Left cardiac atrium (tissue), 4 donors: Measurements from ENCODE around the gene KCNIP1. TPM values are rescaled to one million over a fixed set of nuclear protein-coding genes. Genes with fewer than 3 reads are reported as not detected.
"Not testable (repeated sequence)": the region's sequence is repeated elsewhere in the genome, so short reads cannot be mapped to it uniquely, and the experiment has no call there.

Source experiments
- ATAC-seq, 2 donors: fragments of 200-7000 bp; cut with Tn5 transposase; one replicate each; pipeline ENCODE4 v1.9.1; 2020; ENCODE audit warnings: mild to moderate bottlenecking in 2 of 2, moderate library complexity in 2 of 2
- DNase-seq: peaks from one replicate; pipeline ENCODE4 v3.0.0-alpha.2; 2020
- intact Hi-C, 2 donors: fragments of 100-400 bp; cut with DNase I; formaldehyde crosslinking; loops; one replicate each; pipeline versions ENCODE4 v1.14.1 to v1.15.1; 2022 to 2023
- total RNA-seq, 2 donors: library from RNA; stranded (reverse); fragmentation: NEBNext Ultra II Directional; extraction: Animal tissue kit (Norgen Biotek cat#: 25700); gene quantifications; one replicate each; pipeline ENCODE4 v1.2.1, GENCODE V29; 2021
- donor health status: DM: no; HTN: yes; CAD: no.
- donor health status: DM: no; HTN: yes; CAD: no; lungs with severe emphysema.
- donor health status: DM: yes; HTN: yes; CAD: no.
- donor health status: Dilated cardiomyopathy.

Gene KCNIP1
- total RNA-seq, 2 donors from 2014 or later: not detected

GRCh38 chr5:170748951-170749471 lies 245.2 kb downstream of the KCNIP1 start:
- ATAC-seq (no peak), DNase-seq (no peak)
- intact Hi-C loops: no loop called here

GRCh38 chr5:170749911-170750431 lies 246.2 kb downstream of the KCNIP1 start:
- ATAC-seq (no peak), DNase-seq (no peak)
- intact Hi-C loops: no loop called here

GRCh38 chr5:170750791-170751190 lies 247.0 kb downstream of the KCNIP1 start:
- DNase-seq: no peak
- ATAC-seq: no peak
- intact Hi-C loops: no loop called here

GRCh38 chr5:170751631-170752030 lies 247.8 kb downstream of the KCNIP1 start:
- intact Hi-C loops: no loop called here
- ATAC-seq (no peak), DNase-seq (no peak)

DNA sequence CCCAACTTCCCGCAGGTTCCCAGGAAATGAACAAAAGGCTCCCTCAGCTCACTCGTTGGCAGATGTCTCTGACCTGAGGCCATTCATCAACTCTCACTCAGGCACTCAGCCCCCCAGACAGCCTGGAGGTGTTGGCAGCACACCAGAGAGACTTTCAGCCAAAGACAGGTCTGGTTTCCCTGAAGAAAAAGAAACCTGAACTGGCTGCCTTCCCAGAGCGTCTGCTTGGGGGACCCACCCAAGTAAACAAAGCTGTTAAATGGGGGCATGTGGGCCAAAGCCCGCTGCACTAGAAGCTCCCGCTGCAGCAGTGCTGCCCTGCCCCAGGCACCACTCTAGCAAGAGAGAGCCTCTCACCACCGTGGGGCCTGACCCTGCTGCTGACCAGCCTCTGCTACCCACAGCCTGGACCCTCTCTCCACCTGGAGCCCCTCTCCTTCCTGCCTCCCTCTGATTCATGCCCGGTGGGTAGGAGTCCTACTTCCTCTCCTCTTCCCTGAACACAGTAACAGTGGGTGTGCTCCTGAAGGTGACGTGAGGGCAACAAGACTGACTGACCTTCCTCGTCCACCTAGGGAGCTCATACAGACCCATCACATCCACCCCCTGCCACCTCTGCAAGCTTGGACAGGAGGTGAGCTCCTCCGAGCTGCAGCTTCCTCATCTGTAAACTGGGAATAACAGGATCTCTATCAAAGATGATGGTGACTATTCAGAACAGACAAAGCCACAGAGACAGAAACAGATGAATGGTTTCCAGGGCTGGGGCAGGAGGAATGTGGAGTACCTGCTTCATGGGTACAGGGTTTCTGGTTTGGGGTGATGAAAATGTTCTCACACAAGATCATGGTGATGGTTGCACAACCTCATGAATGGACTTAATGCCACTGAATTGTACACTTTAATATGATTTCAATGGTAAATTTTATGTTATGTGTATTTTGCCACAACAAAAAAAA lies 248.7 kb downstream of the KCNIP1 start:
- no peak for DNase-seq
- intact Hi-C loops: no loop called here
- peak in 1 of 2 donors; percentile 13 for ATAC-seq

DNA sequence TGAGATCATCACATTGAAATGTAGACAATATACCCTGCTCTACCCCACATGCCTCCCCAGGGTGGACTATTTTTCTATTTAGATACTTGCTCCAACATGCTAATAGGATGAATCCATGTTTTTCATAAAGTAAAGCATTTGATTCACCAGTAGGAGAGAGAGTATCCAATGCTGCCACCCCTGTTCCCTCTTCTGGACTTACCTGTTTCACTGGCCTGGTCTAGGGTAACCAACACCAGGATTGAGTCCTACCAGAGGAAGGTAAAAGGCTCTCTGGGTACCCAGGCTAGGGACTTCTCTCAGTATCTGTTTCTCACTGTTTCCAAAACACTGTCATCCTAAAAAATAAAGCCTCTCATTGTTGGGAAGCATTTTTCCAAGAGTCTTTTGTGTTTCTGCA lies 249.5 kb downstream of the KCNIP1 start:
- ATAC-seq (no peak), DNase-seq (no peak)
- intact Hi-C loops: no loop called here

DNA sequence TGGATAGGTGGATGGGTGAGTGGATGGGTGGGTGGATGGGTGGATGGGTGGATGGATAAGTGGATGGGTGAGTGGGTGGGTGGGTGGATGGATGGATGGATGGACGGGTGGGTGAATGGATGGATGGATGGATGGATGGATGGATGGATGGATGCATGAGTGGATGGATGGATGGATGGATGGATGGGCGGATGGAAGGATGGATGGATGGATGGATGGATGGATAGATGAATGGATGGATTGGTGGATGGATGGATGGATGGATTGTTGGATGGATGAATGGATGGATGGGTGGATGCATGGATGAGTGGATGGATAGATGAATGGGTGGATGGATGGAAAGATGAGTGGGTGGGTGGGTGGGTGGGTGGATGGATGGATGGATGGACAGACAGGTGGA lies 250.7 kb downstream of the KCNIP1 start:
- intact Hi-C loops, DNase-seq, ATAC-seq: not testable (repeated sequence)

GRCh38 chr5:170755679-170756456 lies 252.0 kb downstream of the KCNIP1 start:
- intact Hi-C loops: no loop called here
- peak; percentile 51 for DNase-seq

GRCh38 chr5:170756691-170757090 lies 252.9 kb downstream of the KCNIP1 start:
- ATAC-seq (no peak), DNase-seq (no peak)
- intact Hi-C loops: no loop called here

More at GRCh38 chr5:170755679-170756456, 252.0 kb downstream of the KCNIP1 start:
- ATAC-seq: peak; percentile 88 to 91

DNA sequence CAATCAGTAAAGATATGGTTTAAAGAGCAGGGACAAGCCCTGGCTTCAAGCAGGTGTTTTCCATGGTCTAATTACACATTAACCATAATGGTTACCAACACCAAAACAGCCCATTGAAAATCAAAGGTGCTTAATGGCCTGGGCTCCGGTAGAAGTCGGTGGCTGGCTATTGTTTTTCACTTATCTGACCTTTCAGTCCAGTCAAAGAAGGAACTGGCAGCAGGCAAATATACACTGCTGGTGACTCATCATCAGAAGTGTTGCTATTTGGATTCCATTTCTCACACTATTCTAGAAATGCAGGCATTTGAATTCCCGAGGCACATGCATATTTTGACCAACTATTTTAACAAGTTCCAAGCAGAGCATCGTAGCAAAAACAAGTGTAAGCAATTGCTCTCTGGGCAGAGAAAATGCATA lies 253.4 kb downstream of the KCNIP1 start:
- DNase-seq (no peak), ATAC-seq (peak; percentile 71 to 84)
- intact Hi-C loops: no loop called here

DNA sequence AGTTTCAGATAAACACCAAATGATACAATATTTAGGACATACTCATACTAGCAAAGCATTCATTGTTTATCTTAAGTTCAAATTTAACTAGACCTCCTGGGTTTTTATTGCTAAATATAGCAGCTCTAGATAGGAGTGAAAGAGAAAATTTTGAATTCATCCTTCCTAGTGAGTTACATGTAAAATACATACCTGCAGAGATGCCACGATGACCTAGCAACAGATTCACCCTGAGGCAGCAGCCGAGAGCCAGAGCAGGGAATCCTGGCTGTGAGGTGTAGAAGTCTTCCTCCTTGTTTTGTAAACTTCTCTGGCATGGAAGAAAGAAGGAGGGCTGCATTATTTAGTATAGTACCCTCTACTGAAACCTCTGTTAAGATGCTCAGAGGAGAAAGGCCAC lies 253.8 kb downstream of the KCNIP1 start:
- no peak for DNase-seq
- no peak for ATAC-seq
- intact Hi-C loops: no loop called here

- no peak for ATAC-seq
- intact Hi-C loops: no loop called here
- DNase-seq: no peak
These were observed 254.7 kb downstream of the KCNIP1 start for GRCh38 chr5:170758481-170758880.

- ATAC-seq (no peak), DNase-seq (no peak)
- intact Hi-C loops: no loop called here
These were observed 256.3 kb downstream of the KCNIP1 start for GRCh38 chr5:170760113-170760512.

GRCh38 chr5:170761048-170761707 lies 257.4 kb downstream of the KCNIP1 start:
- DNase-seq (no peak), ATAC-seq (no peak)
- intact Hi-C loops: no loop called here

- intact Hi-C loops: no loop called here
- ATAC-seq (no peak), DNase-seq (no peak)
These were observed 257.9 kb downstream of the KCNIP1 start for GRCh38 chr5:170761708-170762066.

- ATAC-seq, intact Hi-C loops, DNase-seq: not testable (repeated sequence)
These were observed 258.5 kb downstream of the KCNIP1 start for GRCh38 chr5:170762298-170762697.

- intact Hi-C loops, ATAC-seq, DNase-seq: not testable (repeated sequence)
These were observed 262.0 kb downstream of the KCNIP1 start for GRCh38 chr5:170765868-170766267.

DNA sequence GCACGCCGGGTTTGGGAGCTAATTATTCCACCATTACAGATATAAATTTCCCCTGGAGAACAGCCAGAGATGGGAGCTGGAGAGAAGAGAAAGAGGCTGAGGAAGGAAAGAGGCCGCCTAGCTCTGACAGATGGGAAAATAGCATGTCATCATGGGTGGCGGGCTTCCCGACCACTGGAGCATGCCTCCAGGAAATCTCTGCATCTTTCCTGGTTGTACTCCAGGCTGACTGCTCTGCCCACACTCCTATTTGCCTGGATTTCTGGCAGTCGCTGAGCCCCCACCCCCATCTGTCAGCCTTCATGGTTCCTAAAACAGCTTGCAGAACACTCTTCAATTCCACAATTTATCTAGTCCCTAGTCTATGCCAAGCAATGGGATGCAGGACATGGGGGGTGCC lies 265.4 kb downstream of the KCNIP1 start:
- DNase-seq: no peak
- intact Hi-C loops: no loop called here

DNA sequence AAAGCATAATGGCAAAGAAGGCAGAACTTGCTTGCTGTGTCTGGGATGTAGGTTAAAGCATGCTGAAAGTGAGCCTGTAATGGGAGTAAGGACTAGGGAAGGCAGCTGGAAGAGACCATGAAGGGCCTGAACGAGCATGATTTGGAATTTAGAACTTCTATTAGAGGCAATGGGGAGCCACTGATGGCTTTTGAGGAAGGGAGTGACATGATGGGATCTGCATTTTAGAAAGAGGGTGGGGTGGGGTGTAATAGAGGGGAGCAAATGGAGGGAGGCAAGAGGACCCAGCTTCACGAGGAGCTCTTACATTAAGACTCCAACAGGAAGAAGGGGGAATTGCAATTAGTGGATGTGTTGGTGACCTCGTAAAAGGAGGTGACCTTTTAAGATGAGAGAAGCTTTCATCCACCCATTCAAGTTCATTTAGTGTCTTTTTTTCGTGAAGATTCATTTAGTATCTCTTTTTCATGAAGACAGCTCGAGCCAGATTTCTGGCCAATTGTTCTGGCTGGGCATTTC lies 266.1 kb downstream of the KCNIP1 start:
- ATAC-seq: no peak
- intact Hi-C loops: no loop called here
- no peak for DNase-seq

More for the DNA sequence above, 265.4 kb downstream of the KCNIP1 start:
- no peak for ATAC-seq
